Progenitor cell of endocrine pancreas (in vitro differentiated cells): ENCODE measurements around the gene SH3PXD2A. TPM values are rescaled to one million over a fixed set of nuclear protein-coding genes. Genes with fewer than 3 reads are reported as not detected.
A peak's percentile ranks its signal among the peaks of the same experiment; 100 is the strongest.

Source experiments
- DNase-seq: peaks from one replicate; pipeline ENCODE4 v3.0.0; 2021; ENCODE audit warnings: low spot score; ENCODE audit not compliant: unreplicated experiment
- H3K27ac Mint-ChIP-seq: 2 replicates; pipeline ENCODE4 v1.8.0; 2021; ENCODE audit warnings: mild to moderate bottlenecking, moderate library complexity, mixed read lengths
- H3K27me3 Mint-ChIP-seq: 2 replicates; pipeline ENCODE4 v1.8.0; 2021; ENCODE audit warnings: mixed read lengths
- H3K36me3 Mint-ChIP-seq: 2 replicates; pipeline ENCODE4 v1.8.0; 2022; ENCODE audit warnings: mixed read lengths; ENCODE audit not compliant: insufficient read depth
- H3K4me1 Mint-ChIP-seq: 2 replicates; pipeline ENCODE4 v1.8.0; 2021; ENCODE audit warnings: low read depth, mixed read lengths
- H3K4me3 Mint-ChIP-seq: 2 replicates; pipeline ENCODE4 v1.8.0; 2021; ENCODE audit warnings: low read depth, mild to moderate bottlenecking, moderate library complexity, mixed read lengths
- H3K9me3 Mint-ChIP-seq: 2 replicates; pipeline ENCODE4 v1.8.0; 2021; ENCODE audit warnings: low read depth, mixed read lengths
- CTCF ChIP-seq: fragments of 200-600 bp; sonication (generic); IDR thresholded peaks from one replicate; pipeline ENCODE4 v1.5.0; 2021; ENCODE audit warnings: antibody characterized with exemption, mild to moderate bottlenecking; ENCODE audit not compliant: unreplicated experiment
- total RNA-seq: library from RNA; stranded (reverse); gene quantifications from 2 replicates; pipeline ENCODE4 v1.2.1, GENCODE V29; 2021

SH3PXD2A gene
- total RNA-seq, 1 donor from 2014 or later, result 28.0 TPM

- Mint-ChIP-seq H3K4me3 (no peak overlapping the region), H3K9me3 (no peaks in the 10 kb centered on the region), H3K4me1 (peaks cover 14% of the 10 kb centered on the region), H3K27me3 (no peaks in the 10 kb centered on the region), H3K27ac (peak overlapping the region; percentile 35), H3K36me3 (peaks cover 24% of the 10 kb centered on the region)
- no peak for DNase-seq
- TF ChIP-seq CTCF, result no peak
Measured at GRCh38 chr10:103720328-103720963, 134.9 kb downstream of the SH3PXD2A start.

GRCh38 chr10:103719036-103719435, 136.3 kb downstream of the SH3PXD2A start:
- no peak for TF ChIP-seq CTCF
- H3K9me3 Mint-ChIP-seq, result no peaks in the 10 kb centered on the region
- no peak for DNase-seq
- H3K4me3 Mint-ChIP-seq, result no peak overlapping the region
- peaks cover 9% of the 10 kb centered on the region for H3K4me1 Mint-ChIP-seq
- peaks cover 14% of the 10 kb centered on the region for H3K36me3 Mint-ChIP-seq
- H3K27ac Mint-ChIP-seq, result no peak overlapping the region
- no peaks in the 10 kb centered on the region for H3K27me3 Mint-ChIP-seq

GRCh38 chr10:103718247-103718620, 137.1 kb downstream of the SH3PXD2A start:
- no peak for TF ChIP-seq CTCF
- H3K4me1 Mint-ChIP-seq, result peaks cover 9% of the 10 kb centered on the region
- H3K9me3 Mint-ChIP-seq, result no peaks in the 10 kb centered on the region
- no peak for DNase-seq
- no peak overlapping the region for H3K4me3 Mint-ChIP-seq
- peaks cover 12% of the 10 kb centered on the region for H3K36me3 Mint-ChIP-seq
- no peaks in the 10 kb centered on the region for H3K27me3 Mint-ChIP-seq
- H3K27ac Mint-ChIP-seq, result no peak overlapping the region

GRCh38 chr10:103717341-103718246, 137.8 kb downstream of the SH3PXD2A start:
- peaks cover 12% of the 10 kb centered on the region for H3K36me3 Mint-ChIP-seq
- H3K4me3 Mint-ChIP-seq, result no peak overlapping the region
- peaks cover 9% of the 10 kb centered on the region for H3K4me1 Mint-ChIP-seq

More at GRCh38 chr10:103717341-103718246, 137.8 kb downstream of the SH3PXD2A start:
- Mint-ChIP-seq H3K27ac (no peak overlapping the region), H3K9me3 (no peaks in the 10 kb centered on the region), H3K27me3 (no peaks in the 10 kb centered on the region)
- no peak for DNase-seq
- TF ChIP-seq CTCF, result no peak
